SU-DHL-6 (cell line): ENCODE data around the gene CXCR6.

Experiments used
- H2AFZ ChIP-seq: fragments of 200-600 bp; sonication (generic); 2 replicates; pipeline ENCODE4 v1.6.1; 2014; ENCODE audit warnings: low read depth, mild to moderate bottlenecking, moderate library complexity, mixed read lengths, antibody characterized with exemption, low read length; ENCODE audit not compliant: severe bottlenecking
- H3F3A ChIP-seq: fragments of 200-600 bp; shearing (Covaris generic); 2 replicates; pipeline ENCODE4 v1.6.0; 2016; ENCODE audit warnings: antibody characterized with exemption, mild to moderate bottlenecking; ENCODE audit not compliant: insufficient read depth
- H3K27ac ChIP-seq: fragments of 200-600 bp; sonication (generic); 2 replicates; pipeline ENCODE4 v1.5.1; 2016; ENCODE audit warnings: low read depth, mild to moderate bottlenecking, low read length, moderate library complexity, mixed read lengths
- H3K27me3 ChIP-seq: fragments of 200-600 bp; sonication (generic), shearing (Covaris generic); 2 replicates; pipeline ENCODE4 v1.6.0; 2014; ENCODE audit warnings: mild to moderate bottlenecking, low read length
- H3K36me3 ChIP-seq: fragments of 200-600 bp; sonication (generic); 2 replicates; pipeline ENCODE4 v1.6.1; 2014; ENCODE audit warnings: mild to moderate bottlenecking, low read length, mixed read lengths
- H3K4me2 ChIP-seq: fragments of 300-600, 200-600 bp; shearing (Covaris generic), sonication (generic); 2 replicates; pipeline ENCODE4 v1.6.0; 2014; ENCODE audit warnings: low read length, low read depth, mild to moderate bottlenecking; ENCODE audit not compliant: poor library complexity, severe bottlenecking
- H3K4me3 ChIP-seq: fragments of 200-600 bp; sonication (generic); 2 replicates; pipeline ENCODE4 v1.5.1; 2014; ENCODE audit warnings: antibody characterized with exemption, low read length, mild to moderate bottlenecking, mixed read lengths; ENCODE audit not compliant: insufficient read depth, poor library complexity, severe bottlenecking
- H3K79me2 ChIP-seq: fragments of 200-600 bp; sonication (generic); 2 replicates; pipeline ENCODE4 v1.6.1; 2014; ENCODE audit warnings: mild to moderate bottlenecking, low read length, moderate library complexity; ENCODE audit not compliant: insufficient read depth
- H3K9ac ChIP-seq: fragments of 200-600 bp; sonication (generic); 2 replicates; pipeline ENCODE4 v1.7.0; 2014; ENCODE audit warnings: mild to moderate bottlenecking, low read length
- H3K9me2 ChIP-seq: fragments of 200-600 bp; sonication (generic); replicated peaks from 2 replicates; pipeline ENCODE4 v1.6.1; 2014; ENCODE audit warnings: low read length; ENCODE audit not compliant: insufficient read depth
- H3K9me3 ChIP-seq: fragments of 200-600 bp; sonication (generic); 2 replicates; pipeline ENCODE4 v1.6.1; 2014; ENCODE audit warnings: low read length, mixed read lengths; ENCODE audit not compliant: insufficient read depth
- H4K20me1 ChIP-seq: fragments of 200-600 bp; sonication (generic); 2 replicates; pipeline ENCODE4 v1.6.1; 2014; ENCODE audit warnings: low read depth, mild to moderate bottlenecking, antibody characterized with exemption, low read length, moderate library complexity, mixed read lengths
- CTCF ChIP-seq: fragments of 200-600 bp; sonication (generic); IDR thresholded peaks from one replicate; pipeline ENCODE4 v1.5.1; 2017; ENCODE audit warnings: antibody characterized with exemption, mild to moderate bottlenecking, low read length, moderate library complexity; ENCODE audit not compliant: insufficient read depth, poor library complexity, severe bottlenecking
- EZH2phosphoT487 ChIP-seq: fragments of 200-600 bp; sonication (generic), shearing (Covaris generic); conservative IDR thresholded peaks from 2 replicates; pipeline ENCODE4 v1.6.1; 2018; ENCODE audit warnings: mild to moderate bottlenecking, antibody characterized with exemption, low read length, moderate library complexity, mixed read lengths

The CXCR6 gene

GRCh38 chr3:45946875-45947274 is 3.6 kb downstream of the CXCR6 start:
- Histone ChIP-seq H2AFZ (no peak overlapping the region), H3K4me2 (no peak overlapping the region), H3K4me3 (no peak overlapping the region), H3K9me2 (no peaks in the 10 kb centered on the region), H3F3A (no peaks in the 10 kb centered on the region), H3K9me3 (no peaks in the 10 kb centered on the region), H3K9ac (no peak overlapping the region), H3K27me3 (no peaks in the 10 kb centered on the region), H3K27ac (no peak overlapping the region), H3K79me2 (no peaks in the 10 kb centered on the region), H3K36me3 (no peaks in the 10 kb centered on the region), H4K20me1 (no peaks in the 10 kb centered on the region)
- TF ChIP-seq CTCF (no peak), EZH2phosphoT487 (no peak)

GRCh38 chr3:45947361-45947760 is 4.1 kb downstream of the CXCR6 start:
- TF ChIP-seq CTCF (no peak), EZH2phosphoT487 (no peak)
- no peaks in the 10 kb centered on the region for H3K79me2 ChIP-seq
- H3K4me2 ChIP-seq: no peak overlapping the region
- H3K4me3 ChIP-seq: no peak overlapping the region
- no peaks in the 10 kb centered on the region for H3F3A ChIP-seq
- H4K20me1 ChIP-seq: no peaks in the 10 kb centered on the region
- no peaks in the 10 kb centered on the region for H3K36me3 ChIP-seq
- H3K9me2 ChIP-seq: no peaks in the 10 kb centered on the region
- H3K27ac ChIP-seq: no peak overlapping the region
- no peaks in the 10 kb centered on the region for H3K27me3 ChIP-seq
- no peak overlapping the region for H3K9ac ChIP-seq
- H2AFZ ChIP-seq: no peak overlapping the region
- H3K9me3 ChIP-seq: no peaks in the 10 kb centered on the region

- no peaks in the 10 kb centered on the region for H3F3A ChIP-seq
- H3K9me3 ChIP-seq: no peaks in the 10 kb centered on the region
- H3K9ac ChIP-seq: no peak overlapping the region
- no peaks in the 10 kb centered on the region for H3K36me3 ChIP-seq
- no peaks in the 10 kb centered on the region for H3K9me2 ChIP-seq
- H4K20me1 ChIP-seq: no peaks in the 10 kb centered on the region
- H3K79me2 ChIP-seq: no peaks in the 10 kb centered on the region
- H3K4me2 ChIP-seq: no peak overlapping the region
- H3K4me3 ChIP-seq: no peak overlapping the region
- H3K27ac ChIP-seq: no peak overlapping the region
- H3K27me3 ChIP-seq: no peaks in the 10 kb centered on the region
- TF ChIP-seq EZH2phosphoT487 (no peak), CTCF (no peak)
- H2AFZ ChIP-seq: no peak overlapping the region
These were observed 5.1 kb downstream of the CXCR6 start for GRCh38 chr3:45948311-45948781.
